NB4 (cell line): Measurements from ENCODE around the gene CDADC1.

Experiments used
- CTCF ChIP-seq: IDR thresholded peaks from one replicate; pipeline ENCODE4 v1.5.1; 2012; ENCODE audit warnings: low read depth, low read length
- MYC ChIP-seq: IDR thresholded peaks from 2 replicates; pipeline ENCODE4 v1.6.1; 2011; ENCODE audit warnings: low read depth, low read length
- POLR2A ChIP-seq: IDR thresholded peaks from 2 replicates; pipeline ENCODE4 v1.6.1; 2011; ENCODE audit warnings: mild to moderate bottlenecking; ENCODE audit not compliant: insufficient read length; ENCODE audit errors: extremely low read depth

GRCh38 chr13:49341941-49342340, 94.2 kb downstream of the CDADC1 start:
- TF ChIP-seq CTCF (no peak), POLR2A (no peak), MYC (no peak)
